Activated CD8-positive, alpha-beta memory T cell treated with anti-CD3 and anti-CD28 coated beads for 48 hours (primary cell): ENCODE results near the gene APEX2.
"Not testable (repeated sequence)": the region's sequence is repeated elsewhere in the genome, so short reads cannot be mapped to it uniquely, and the experiment has no call there.

ENCODE experiments used
- DNase-seq, 3 experiments: peaks; one replicate each; pipeline ENCODE4 v3.0.0-alpha.2; 2020; ENCODE audit warnings: low read depth in 2 of 3, low spot score in 2 of 3

Gene APEX2

GRCh38 chrX:55008571-55009358, 8.6 kb downstream of the APEX2 start:
- no peak for DNase-seq

GRCh38 chrX:55011294-55011693, 11.1 kb downstream of the APEX2 start:
- no peak for DNase-seq

- no peak for DNase-seq
These were observed 14.7 kb downstream of the APEX2 start for GRCh38 chrX:55014897-55015299.

GRCh38 chrX:55026143-55026542, 26.0 kb downstream of the APEX2 start:
- no peak for DNase-seq

- DNase-seq, result no peak
These were observed 26.7 kb downstream of the APEX2 start for GRCh38 chrX:55026840-55027239.

- no peak for DNase-seq
These were observed 27.9 kb downstream of the APEX2 start for GRCh38 chrX:55028040-55028439.

GRCh38 chrX:55028611-55029010, 28.4 kb downstream of the APEX2 start:
- no peak for DNase-seq

GRCh38 chrX:55029291-55029690, 29.1 kb downstream of the APEX2 start:
- no peak for DNase-seq

- no peak for DNase-seq
These were observed 30.4 kb downstream of the APEX2 start, which contains the start of gene ALAS2 for GRCh38 chrX:55030271-55031205. TSS of gene ALAS2 (minus strand) at chrX:55030977. CDS start at chrX:55026000, 4,977 bp downstream.

GRCh38 chrX:55033429-55033828, 33.3 kb downstream of the APEX2 start:
- DNase-seq, result no peak

- DNase-seq, result no peak
These were observed 39.3 kb downstream of the APEX2 start for GRCh38 chrX:55039471-55039870.

- no peak for DNase-seq
These were observed 41.4 kb downstream of the APEX2 start for GRCh38 chrX:55041514-55041913.

- not testable (repeated sequence) for DNase-seq
These were observed 50.4 kb downstream of the APEX2 start for GRCh38 chrX:55050599-55050998.

- no peak for DNase-seq
These were observed 56.9 kb downstream of the APEX2 start for GRCh38 chrX:55056820-55057674.

- no peak for DNase-seq
These were observed 57.6 kb downstream of the APEX2 start for GRCh38 chrX:55057675-55058249.
